Measurements from ENCODE around the gene KNCN.

- no peak for TF ChIP-seq CTCF (IDR thresholded peaks at IDR 0.05 in 8 of 11, conservative IDR thresholded peaks at IDR 0.05 in 3 of 11)
- TF ChIP-seq POLR2A (IDR thresholded peaks at IDR 0.05), result no peak
- TF ChIP-seq POLR2AphosphoS5 (IDR thresholded peaks at IDR 0.05), result no peak
These were observed 38.7 kb downstream of the KNCN start for GRCh38 chr1:46512792-46513190.

Measured in spleen (tissue), 7 donors.